ENCODE results near the gene XPOT.

The XPOT gene

GRCh38 chr12:64473176-64473575 is 69.0 kb downstream of the XPOT start:
- Histone ChIP-seq H3K4ac (ENCODE audit: low read depth, low read length) (no peak overlapping the region), H3K4me1 (ENCODE audit: control insufficient read depth in 1 of 2, insufficient read depth in 2 of 2, low read length in 2 of 2) (no peaks in the 10 kb centered on the region), H2AFZ (ENCODE audit: insufficient read depth, low read length, poor library complexity) (no peak overlapping the region), H2AK5ac (ENCODE audit: low read length) (no peak overlapping the region), H3K14ac (ENCODE audit: low read length) (no peak overlapping the region), H3K18ac (ENCODE audit: low read length) (no peak overlapping the region), H4K8ac (ENCODE audit: low read depth, low read length) (no peak overlapping the region), H3K36me3 (ENCODE audit: control insufficient read depth in 1 of 2, insufficient read depth in 2 of 2, low read length in 2 of 2) (peaks cover 17 to 33% of the 10 kb centered on the region in 2 experiments), H3K23ac (ENCODE audit: low read length) (no peak overlapping the region), H3K79me2 (ENCODE audit: control insufficient read depth, insufficient read depth, low read length, poor library complexity) (no peaks in the 10 kb centered on the region), H3K27me3 (ENCODE audit: insufficient read depth, low read length) (no peaks in the 10 kb centered on the region), H2BK12ac (ENCODE audit: low read length) (no peak overlapping the region), H3K4me2 (ENCODE audit: low read length) (no peak overlapping the region), H4K91ac (ENCODE audit: low read depth, low read length) (no peak overlapping the region), H3K9ac (ENCODE audit: low read length) (no peak overlapping the region), H3K27ac (ENCODE audit: low read depth, low read length) (no peak overlapping the region), H3K79me1 (ENCODE audit: low read length) (no peaks in the 10 kb centered on the region), H4K12ac (ENCODE audit: low read depth, low read length) (no peak overlapping the region), H3K9me3 (ENCODE audit: insufficient read depth, low read depth, low read length) (peaks cover 2% of the 10 kb centered on the region), H3K4me3 (ENCODE audit: low read depth, low read length) (no peak overlapping the region), H2BK5ac (ENCODE audit: low read depth, low read length, poor library complexity) (no peak overlapping the region), H2BK120ac (ENCODE audit: insufficient read depth, low read length, poor library complexity) (no peak overlapping the region)
- WGBS (ENCODE audit: extremely low coverage, insufficient coverage, insufficient read length), result no CpG with 5 or more reads among the region's 2 CpGs
- no peak for DNase-seq

DNA sequence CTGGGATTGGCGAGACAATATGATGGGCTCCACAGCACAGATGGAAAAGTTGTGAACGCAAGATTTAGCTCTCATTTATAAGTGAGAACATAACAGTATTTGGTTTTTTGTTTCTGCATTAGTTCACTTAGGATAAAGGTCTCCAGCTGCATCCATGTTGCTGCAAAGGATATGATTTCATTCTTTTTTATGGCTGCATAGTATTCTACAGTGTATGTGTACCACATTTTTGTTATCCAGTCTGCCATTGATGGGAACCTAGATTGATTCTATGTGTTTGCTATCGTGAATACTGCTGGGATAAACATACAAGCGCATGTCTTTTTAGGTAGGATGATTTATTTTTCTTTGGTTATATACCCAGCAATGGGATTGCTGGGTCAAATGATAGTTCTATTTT is 71.3 kb downstream of the XPOT start:
- no peak overlapping the region for H2BK5ac ChIP-seq (ENCODE audit: low read depth, low read length, poor library complexity)
- H3K27me3 ChIP-seq (ENCODE audit: insufficient read depth, low read length), result no peaks in the 10 kb centered on the region
- no CpG with 5 or more reads among the region's 4 CpGs for WGBS (ENCODE audit: extremely low coverage, insufficient coverage, insufficient read length)
- no peaks in the 10 kb centered on the region for H3K79me1 ChIP-seq (ENCODE audit: low read length)
- H3K36me3 ChIP-seq (ENCODE audit: control insufficient read depth in 1 of 2, insufficient read depth in 2 of 2, low read length in 2 of 2), result peaks cover 11 to 26% of the 10 kb centered on the region in 2 experiments
- peaks cover 2% of the 10 kb centered on the region for H3K9me3 ChIP-seq (ENCODE audit: insufficient read depth, low read depth, low read length)
- H3K4ac ChIP-seq (ENCODE audit: low read depth, low read length), result no peak overlapping the region
- no peak overlapping the region for H3K18ac ChIP-seq (ENCODE audit: low read length)
- H3K4me3 ChIP-seq (ENCODE audit: low read depth, low read length), result no peak overlapping the region
- H3K14ac ChIP-seq (ENCODE audit: low read length), result no peak overlapping the region
- no peak overlapping the region for H4K8ac ChIP-seq (ENCODE audit: low read depth, low read length)
- H4K12ac ChIP-seq (ENCODE audit: low read depth, low read length), result no peak overlapping the region
- H2AFZ ChIP-seq (ENCODE audit: insufficient read depth, low read length, poor library complexity), result no peak overlapping the region
- H3K9ac ChIP-seq (ENCODE audit: low read length), result no peak overlapping the region
- H2AK5ac ChIP-seq (ENCODE audit: low read length), result no peak overlapping the region
- H4K91ac ChIP-seq (ENCODE audit: low read depth, low read length), result no peak overlapping the region
- DNase-seq, result no peak
- H3K4me2 ChIP-seq (ENCODE audit: low read length), result no peak overlapping the region
- no peaks in the 10 kb centered on the region for H3K4me1 ChIP-seq (ENCODE audit: control insufficient read depth in 1 of 2, insufficient read depth in 2 of 2, low read length in 2 of 2)
- H3K79me2 ChIP-seq (ENCODE audit: control insufficient read depth, insufficient read depth, low read length, poor library complexity), result no peaks in the 10 kb centered on the region
- H2BK12ac ChIP-seq (ENCODE audit: low read length), result no peak overlapping the region
- no peak overlapping the region for H3K27ac ChIP-seq (ENCODE audit: low read depth, low read length)
- no peak overlapping the region for H3K23ac ChIP-seq (ENCODE audit: low read length)
- no peak overlapping the region for H2BK120ac ChIP-seq (ENCODE audit: insufficient read depth, low read length, poor library complexity)

DNA sequence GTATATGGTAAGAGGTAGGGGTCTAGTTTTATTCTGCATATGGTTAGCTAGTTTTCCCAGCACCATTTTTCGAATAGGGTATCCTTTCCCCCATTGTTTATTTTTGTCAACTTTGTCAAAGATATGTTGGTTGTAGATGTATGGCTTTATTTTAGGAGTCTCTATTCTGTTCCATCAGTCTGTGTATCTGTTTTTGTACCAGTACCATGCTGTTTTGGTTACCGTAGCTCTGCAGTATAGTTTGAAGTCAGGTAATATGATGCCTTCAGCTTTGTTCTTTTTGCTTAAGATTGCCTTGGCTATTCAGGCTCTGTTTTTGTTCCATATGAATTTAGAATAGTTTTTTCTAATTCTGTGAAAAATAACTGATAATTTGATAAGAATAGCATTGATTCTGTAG is 72.7 kb downstream of the XPOT start:
- H3K79me1 ChIP-seq (ENCODE audit: low read length), result no peaks in the 10 kb centered on the region
- no peaks in the 10 kb centered on the region for H3K79me2 ChIP-seq (ENCODE audit: control insufficient read depth, insufficient read depth, low read length, poor library complexity)
- H2BK120ac ChIP-seq (ENCODE audit: insufficient read depth, low read length, poor library complexity), result no peak overlapping the region
- H3K23ac ChIP-seq (ENCODE audit: low read length), result no peak overlapping the region
- no CpG with 5 or more reads among the region's 2 CpGs for WGBS (ENCODE audit: extremely low coverage, insufficient coverage, insufficient read length)
- no peak overlapping the region for H4K8ac ChIP-seq (ENCODE audit: low read depth, low read length)
- no peaks in the 10 kb centered on the region for H3K27me3 ChIP-seq (ENCODE audit: insufficient read depth, low read length)
- H2AK5ac ChIP-seq (ENCODE audit: low read length), result no peak overlapping the region
- H3K27ac ChIP-seq (ENCODE audit: low read depth, low read length), result no peak overlapping the region
- no peak overlapping the region for H2BK12ac ChIP-seq (ENCODE audit: low read length)
- no peak overlapping the region for H3K9ac ChIP-seq (ENCODE audit: low read length)
- no peak for DNase-seq
- no peak overlapping the region for H3K4ac ChIP-seq (ENCODE audit: low read depth, low read length)
- H3K4me2 ChIP-seq (ENCODE audit: low read length), result no peak overlapping the region
- H3K9me3 ChIP-seq (ENCODE audit: insufficient read depth, low read depth, low read length), result peaks cover 2% of the 10 kb centered on the region
- no peak overlapping the region for H2AFZ ChIP-seq (ENCODE audit: insufficient read depth, low read length, poor library complexity)
- peaks cover 9 to 21% of the 10 kb centered on the region in 2 experiments for H3K36me3 ChIP-seq (ENCODE audit: control insufficient read depth in 1 of 2, insufficient read depth in 2 of 2, low read length in 2 of 2)
- no peak overlapping the region for H2BK5ac ChIP-seq (ENCODE audit: low read depth, low read length, poor library complexity)
- H3K18ac ChIP-seq (ENCODE audit: low read length), result no peak overlapping the region
- no peak overlapping the region for H3K14ac ChIP-seq (ENCODE audit: low read length)
- H3K4me3 ChIP-seq (ENCODE audit: low read depth, low read length), result no peak overlapping the region
- no peak overlapping the region for H4K12ac ChIP-seq (ENCODE audit: low read depth, low read length)
- no peak overlapping the region for H4K91ac ChIP-seq (ENCODE audit: low read depth, low read length)
- H3K4me1 ChIP-seq (ENCODE audit: control insufficient read depth in 1 of 2, insufficient read depth in 2 of 2, low read length in 2 of 2), result no peaks in the 10 kb centered on the region

DNA sequence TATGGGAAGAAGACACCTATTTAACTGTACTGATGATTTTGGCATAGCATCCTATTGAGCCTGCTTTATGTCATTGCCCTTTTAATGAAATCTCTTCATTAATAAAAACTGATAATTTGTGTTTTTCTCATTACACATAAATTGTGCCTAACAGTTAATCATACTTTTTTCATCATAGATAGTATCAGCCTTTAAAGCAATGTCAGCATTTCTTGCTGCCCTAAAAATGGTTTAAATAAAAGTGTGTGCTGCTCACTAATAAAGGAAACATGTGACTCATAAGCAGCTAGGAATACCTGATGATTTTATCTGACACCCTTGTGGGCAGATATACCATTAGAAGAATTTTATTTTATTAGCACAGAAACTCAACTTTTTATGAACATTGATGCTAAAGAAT is 74.5 kb downstream of the XPOT start:
- Histone ChIP-seq H3K4ac (ENCODE audit: low read depth, low read length) (no peak overlapping the region), H2AFZ (ENCODE audit: insufficient read depth, low read length, poor library complexity) (no peak overlapping the region), H2BK5ac (ENCODE audit: low read depth, low read length, poor library complexity) (no peak overlapping the region), H3K4me1 (ENCODE audit: control insufficient read depth in 1 of 2, insufficient read depth in 2 of 2, low read length in 2 of 2) (no peaks in the 10 kb centered on the region), H4K8ac (ENCODE audit: low read depth, low read length) (no peak overlapping the region), H3K36me3 (ENCODE audit: control insufficient read depth in 1 of 2, insufficient read depth in 2 of 2, low read length in 2 of 2) (peaks cover 9 to 19% of the 10 kb centered on the region in 2 experiments), H3K9ac (ENCODE audit: low read length) (no peak overlapping the region), H3K23ac (ENCODE audit: low read length) (no peak overlapping the region), H3K27ac (ENCODE audit: low read depth, low read length) (no peak overlapping the region), H4K91ac (ENCODE audit: low read depth, low read length) (no peak overlapping the region), H3K18ac (ENCODE audit: low read length) (no peak overlapping the region), H3K79me1 (ENCODE audit: low read length) (no peaks in the 10 kb centered on the region), H3K14ac (ENCODE audit: low read length) (no peak overlapping the region), H3K4me3 (ENCODE audit: low read depth, low read length) (no peak overlapping the region), H3K4me2 (ENCODE audit: low read length) (no peak overlapping the region), H3K79me2 (ENCODE audit: control insufficient read depth, insufficient read depth, low read length, poor library complexity) (no peaks in the 10 kb centered on the region), H2BK12ac (ENCODE audit: low read length) (no peak overlapping the region), H3K27me3 (ENCODE audit: insufficient read depth, low read length) (no peaks in the 10 kb centered on the region), H3K9me3 (ENCODE audit: insufficient read depth, low read depth, low read length) (peaks cover 2% of the 10 kb centered on the region), H2BK120ac (ENCODE audit: insufficient read depth, low read length, poor library complexity) (no peak overlapping the region), H2AK5ac (ENCODE audit: low read length) (no peak overlapping the region), H4K12ac (ENCODE audit: low read depth, low read length) (no peak overlapping the region)
- DNase-seq, result no peak
